SKM-1 treated with dmso at 0.1 percent for 144 hours (cell line): ENCODE data around the gene KCNG2.
"Not testable (repeated sequence)": the region's sequence is repeated elsewhere in the genome, so short reads cannot be mapped to it uniquely, and the experiment has no call there.

Experiments used
- DNase-seq: peaks from one replicate; lab custom pipeline; 2025; ENCODE audit not compliant: unreplicated experiment; lab: John Stamatoyannopoulos, UW

Gene KCNG2

GRCh38 chr18:79797518-79798345, at the start of gene KCNG2:
Gene KCNG2, plus strand, starts transcription at chr18:79797938. Its CDS starts 65,730 bp downstream, at chr18:79863668.
- DNase-seq = no peak

GRCh38 chr18:79748321-79749180, 49.2 kb upstream of the KCNG2 start:
- DNase-seq = no peak

- no peak for DNase-seq
Measured at GRCh38 chr18:79749251-79750191, 48.2 kb upstream of the KCNG2 start.

- DNase-seq = no peak
Measured at GRCh38 chr18:79750980-79751571, 46.7 kb upstream of the KCNG2 start.

- not testable (repeated sequence) for DNase-seq
Measured at GRCh38 chr18:79751918-79752578, 45.7 kb upstream of the KCNG2 start.

GRCh38 chr18:79752946-79753345, 44.8 kb upstream of the KCNG2 start:
- DNase-seq = not testable (repeated sequence)

GRCh38 chr18:79753391-79753851, 44.3 kb upstream of the KCNG2 start:
- no peak for DNase-seq

GRCh38 chr18:79754022-79754761, 43.5 kb upstream of the KCNG2 start:
- DNase-seq = no peak

GRCh38 chr18:79754831-79755351, 42.8 kb upstream of the KCNG2 start:
- DNase-seq = no peak

GRCh38 chr18:79755496-79756142, 42.1 kb upstream of the KCNG2 start:
- no peak for DNase-seq

GRCh38 chr18:79756143-79756500, 41.6 kb upstream of the KCNG2 start:
- DNase-seq = no peak

- DNase-seq = no peak
Measured at GRCh38 chr18:79756826-79757225, 40.9 kb upstream of the KCNG2 start.

- DNase-seq = no peak
Measured at GRCh38 chr18:79760348-79760747, 37.4 kb upstream of the KCNG2 start.

GRCh38 chr18:79760881-79761280, 36.9 kb upstream of the KCNG2 start:
- no peak for DNase-seq

GRCh38 chr18:79763407-79763806, 34.3 kb upstream of the KCNG2 start:
- no peak for DNase-seq

GRCh38 chr18:79764131-79764530, 33.6 kb upstream of the KCNG2 start:
- DNase-seq = no peak

GRCh38 chr18:79765491-79766245, 32.1 kb upstream of the KCNG2 start:
- DNase-seq = no peak

- no peak for DNase-seq
Measured at GRCh38 chr18:79766308-79766707, 31.4 kb upstream of the KCNG2 start.
